DND-41 (cell line): Measurements from ENCODE around the gene TOM1.

Experiments
- ATAC-seq: fragments of 200-7000 bp; cut with Tn5 transposase; 3 replicates; pipeline ENCODE4 v1.9.1; 2021; ENCODE audit warnings: low read depth; ENCODE audit not compliant: insufficient read depth
- DNase-seq: peaks from one replicate; pipeline ENCODE4 v3.0.0-alpha.2; 2020
- H2AFZ ChIP-seq: 2 replicates; pipeline ENCODE4 v1.6.0; 2012; ENCODE audit warnings: low read depth, low read length
- H3K27ac ChIP-seq: 2 replicates; pipeline ENCODE4 v1.5.1; 2012; ENCODE audit warnings: low read length, inconsistent platforms
- H3K27me3 ChIP-seq: fragments of 200-600 bp; sonication (generic); 2 replicates; pipeline ENCODE4 v1.6.0; 2012; ENCODE audit warnings: low read length, mild to moderate bottlenecking, inconsistent platforms; ENCODE audit not compliant: insufficient read depth, poor library complexity
- H3K36me3 ChIP-seq: 2 replicates; pipeline ENCODE4 v1.5.1; 2012; ENCODE audit warnings: low read length, inconsistent platforms; ENCODE audit not compliant: insufficient read depth
- H3K4me1 ChIP-seq: 2 replicates; pipeline ENCODE4 v1.5.1; 2012; ENCODE audit warnings: mild to moderate bottlenecking, low read length; ENCODE audit not compliant: insufficient read depth
- H3K4me2 ChIP-seq: 2 replicates; pipeline ENCODE4 v1.6.0; 2012; ENCODE audit warnings: mild to moderate bottlenecking, moderate library complexity, low read length, inconsistent platforms; ENCODE audit not compliant: insufficient read depth
- H3K4me3 ChIP-seq, 2 experiments: fragments of 200-600 bp in 1 of 2; shearing (Covaris generic) in 1 of 2; 2 replicates each; pipeline ENCODE4 v1.5.1; 2012 to 2016; ENCODE audit warnings: inconsistent platforms in 2 of 2, low read length in 2 of 2, mild to moderate bottlenecking in 2 of 2, low read depth in 1 of 2, moderate library complexity in 1 of 2
- H3K79me2 ChIP-seq: 2 replicates; pipeline ENCODE4 v1.6.0; 2012; ENCODE audit warnings: low read length, inconsistent platforms; ENCODE audit not compliant: insufficient read depth
- H3K9ac ChIP-seq: 2 replicates; pipeline ENCODE4 v1.6.0; 2012; ENCODE audit warnings: low read depth, mild to moderate bottlenecking, inconsistent platforms, low read length, moderate library complexity
- H3K9me3 ChIP-seq: 2 replicates; pipeline ENCODE4 v1.5.1; 2012; ENCODE audit warnings: low read length, moderate library complexity, mild to moderate bottlenecking, inconsistent platforms; ENCODE audit not compliant: insufficient read depth, severe bottlenecking
- H4K20me1 ChIP-seq: 2 replicates; pipeline ENCODE4 v1.6.0; 2012; ENCODE audit warnings: low read length; ENCODE audit not compliant: insufficient read depth
- CTCF ChIP-seq: IDR thresholded peaks from 2 replicates; pipeline ENCODE4 v1.5.1; 2012; ENCODE audit warnings: borderline replicate concordance, low read length, moderate library complexity, mild to moderate bottlenecking; ENCODE audit not compliant: poor library complexity, severe bottlenecking; ENCODE audit errors: extremely low read depth
- EZH2 ChIP-seq: IDR thresholded peaks from 3 replicates; pipeline ENCODE4 v1.6.1; 2012; ENCODE audit warnings: borderline replicate concordance, low read depth, mild to moderate bottlenecking, moderate library complexity, low read length, inconsistent platforms; ENCODE audit not compliant: severe bottlenecking

TOM1 gene

GRCh38 chr22:35346596-35347220 lies 47.0 kb downstream of the TOM1 start:
- TF ChIP-seq CTCF (no peak), EZH2 (no peak)
- Histone ChIP-seq H3K36me3 (peaks cover 10% of the 10 kb centered on the region), H3K4me1 (peaks cover 11% of the 10 kb centered on the region)

GRCh38 chr22:35347462-35347861 lies 47.8 kb downstream of the TOM1 start:
- H3K27ac ChIP-seq: no peak overlapping the region
- peaks cover 11% of the 10 kb centered on the region for H3K4me1 ChIP-seq
- H4K20me1 ChIP-seq: no peaks in the 10 kb centered on the region
- no peaks in the 10 kb centered on the region for H3K27me3 ChIP-seq
- TF ChIP-seq CTCF: no peak
- DNase-seq: no peak
- H3K4me3 ChIP-seq: no peak overlapping the region
- no peak overlapping the region for H3K9ac ChIP-seq
- H2AFZ ChIP-seq: no peak overlapping the region
- peaks cover 9% of the 10 kb centered on the region for H3K36me3 ChIP-seq
- no peaks in the 10 kb centered on the region for H3K9me3 ChIP-seq
- H3K79me2 ChIP-seq: no peaks in the 10 kb centered on the region
- no peak overlapping the region for H3K4me2 ChIP-seq
- no peak for ATAC-seq

More at GRCh38 chr22:35346596-35347220, 47.0 kb downstream of the TOM1 start:
- ATAC-seq (no peak), DNase-seq (no peak)
- H3K9ac ChIP-seq: no peak overlapping the region
- H2AFZ ChIP-seq: no peak overlapping the region
- H3K4me3 ChIP-seq: no peak overlapping the region
- no peak overlapping the region for H3K4me2 ChIP-seq
- H3K79me2 ChIP-seq: no peaks in the 10 kb centered on the region
- no peaks in the 10 kb centered on the region for H3K9me3 ChIP-seq
- H3K27me3 ChIP-seq: no peaks in the 10 kb centered on the region
- H4K20me1 ChIP-seq: no peaks in the 10 kb centered on the region
- no peak overlapping the region for H3K27ac ChIP-seq

- H3K9ac ChIP-seq: no peak overlapping the region
- H3K36me3 ChIP-seq: peaks cover 2% of the 10 kb centered on the region
- H2AFZ ChIP-seq: no peak overlapping the region
- H3K4me3 ChIP-seq: no peak overlapping the region
- H4K20me1 ChIP-seq: no peaks in the 10 kb centered on the region
- no peak overlapping the region for H3K27ac ChIP-seq
- ATAC-seq: no peak
- no peaks in the 10 kb centered on the region for H3K9me3 ChIP-seq
- no peaks in the 10 kb centered on the region for H3K27me3 ChIP-seq
- DNase-seq: no peak
- peaks cover 11% of the 10 kb centered on the region for H3K4me1 ChIP-seq
- no peak overlapping the region for H3K4me2 ChIP-seq
- no peaks in the 10 kb centered on the region for H3K79me2 ChIP-seq
- TF ChIP-seq EZH2 (no peak), CTCF (no peak)
These were observed 48.4 kb downstream of the TOM1 start for GRCh38 chr22:35348026-35348590.
